GM18870 (cell line): ENCODE results near the gene NCAM2.
"Not testable (repeated sequence)": the region's sequence is repeated elsewhere in the genome, so short reads cannot be mapped to it uniquely, and the experiment has no call there.

ENCODE experiments used
- ATAC-seq: cut with Tn5 transposase; IDR thresholded peaks from one replicate; pipeline ENCODE4 v1.9.1; 2021; ENCODE audit warnings: moderate library complexity; ENCODE audit not compliant: unreplicated experiment

NCAM2 gene

DNA sequence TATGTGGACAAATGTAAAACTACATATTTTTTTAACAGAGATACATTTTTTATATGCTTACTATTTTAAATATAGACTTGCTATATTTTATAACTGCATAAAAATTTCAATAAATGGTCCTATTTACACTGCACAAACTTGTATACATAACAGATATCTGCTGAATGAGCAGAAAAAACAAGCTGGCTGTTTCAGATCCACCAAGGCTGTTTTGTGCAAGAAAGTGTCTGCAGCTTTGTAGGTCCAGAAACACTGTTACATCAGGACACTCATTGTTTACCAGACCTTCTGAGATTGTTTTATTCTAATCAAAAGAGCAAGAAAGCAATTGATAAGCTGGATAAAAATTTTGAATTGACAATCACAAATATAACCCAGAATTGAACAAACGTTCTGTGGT lies 99.3 kb downstream of the NCAM2 start:
- ATAC-seq: no peak

GRCh38 chr21:21101911-21102310 lies 103.7 kb downstream of the NCAM2 start:
- ATAC-seq: no peak

DNA sequence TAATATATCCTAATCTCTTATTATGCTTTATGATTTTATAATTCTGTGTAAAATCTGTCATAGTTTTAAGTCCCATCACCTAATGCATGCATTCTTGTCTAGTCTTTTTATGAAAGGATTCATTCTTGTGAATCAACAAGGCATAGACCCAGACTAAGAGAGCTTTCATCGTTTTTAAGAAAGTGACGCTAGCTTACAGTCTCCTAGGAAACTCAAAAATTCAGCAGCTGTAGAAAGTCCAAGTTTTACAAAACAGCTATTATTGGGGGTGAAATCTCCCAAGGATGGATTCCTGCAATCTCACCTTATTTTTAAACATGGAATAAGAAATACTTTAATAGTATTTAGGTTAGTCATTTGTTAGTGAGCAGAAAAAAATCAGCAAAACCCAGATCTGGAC lies 104.7 kb downstream of the NCAM2 start:
- ATAC-seq: no peak

DNA sequence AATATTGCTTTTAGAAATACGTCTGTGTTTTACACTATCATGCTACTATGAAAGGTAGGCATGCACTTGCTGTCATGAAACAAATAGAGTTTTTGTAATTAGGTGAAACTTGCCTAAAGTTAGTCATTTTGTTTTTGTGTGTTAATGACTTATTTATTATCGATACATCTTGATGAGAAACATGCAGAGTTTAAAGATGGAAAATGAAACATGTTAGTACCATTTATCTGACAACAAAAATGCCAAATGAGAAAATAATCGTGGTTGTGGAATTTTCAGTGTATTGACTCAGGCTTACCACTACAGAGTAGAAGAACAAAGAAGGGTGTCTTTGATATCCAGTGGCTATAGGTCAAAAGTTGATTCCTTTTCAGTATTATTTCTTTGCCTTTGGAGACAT lies 105.5 kb downstream of the NCAM2 start:
- no peak for ATAC-seq

DNA sequence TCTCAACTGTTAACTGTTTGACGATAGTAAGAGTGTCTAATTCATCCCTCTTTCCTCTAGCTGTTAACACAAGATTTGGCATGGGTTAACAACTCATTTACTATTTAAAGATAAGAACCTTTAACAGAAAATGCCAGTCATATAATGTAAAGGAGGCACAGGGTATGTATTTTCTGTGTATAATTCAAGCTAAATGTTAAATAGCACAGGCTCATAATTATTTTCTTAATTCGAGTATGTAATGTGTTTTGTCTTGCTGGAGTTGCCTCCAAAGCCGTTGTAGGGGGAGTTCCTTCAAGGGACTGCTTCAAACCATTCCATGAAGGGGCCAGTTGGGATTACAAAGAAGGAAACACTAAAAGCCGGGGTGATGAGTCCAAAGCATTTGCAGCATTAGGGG lies 111.5 kb downstream of the NCAM2 start:
- no peak for ATAC-seq

- ATAC-seq: no peak
Measured at GRCh38 chr21:21111309-21111920, 113.2 kb downstream of the NCAM2 start.

DNA sequence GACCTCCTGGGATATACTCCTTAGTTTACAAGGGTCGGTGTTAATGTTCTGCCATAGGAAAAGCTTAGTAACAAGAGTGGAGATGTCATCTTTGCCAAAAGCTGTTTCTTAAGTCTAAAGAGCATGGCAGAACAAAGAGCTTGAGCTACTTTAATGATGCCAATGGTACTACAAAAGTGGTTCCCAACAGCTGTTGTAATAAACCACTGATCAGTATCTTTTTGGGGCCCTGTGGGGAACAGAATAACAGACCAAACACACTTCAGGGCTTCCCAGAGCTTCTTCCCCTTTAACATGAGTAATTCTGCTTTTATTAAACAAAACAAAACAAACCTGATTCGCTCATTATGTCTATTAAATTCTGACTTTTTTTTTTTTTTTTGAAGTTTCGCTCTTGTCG lies 116.3 kb downstream of the NCAM2 start:
- no peak for ATAC-seq

DNA sequence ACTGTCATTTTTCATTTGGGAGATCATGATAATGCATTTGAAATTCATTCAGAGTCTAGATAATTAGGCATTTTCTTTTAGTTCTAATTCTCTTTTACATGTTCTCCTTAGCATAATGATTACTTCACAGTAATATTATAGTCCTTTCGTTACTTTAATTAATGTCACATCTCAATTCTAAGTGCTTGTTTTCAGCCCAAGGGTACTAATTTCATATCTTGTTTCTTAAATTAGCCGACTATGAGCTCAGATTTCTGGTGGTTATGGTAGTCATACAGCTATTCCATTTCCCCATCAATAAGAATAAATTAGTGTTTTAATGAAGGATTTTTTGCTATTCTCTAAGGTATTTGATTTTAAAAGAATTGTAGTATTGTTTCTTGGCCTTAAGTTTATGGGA lies 120.9 kb downstream of the NCAM2 start:
- no peak for ATAC-seq

- no peak for ATAC-seq
Measured at GRCh38 chr21:21122680-21123079, 124.5 kb downstream of the NCAM2 start.

DNA sequence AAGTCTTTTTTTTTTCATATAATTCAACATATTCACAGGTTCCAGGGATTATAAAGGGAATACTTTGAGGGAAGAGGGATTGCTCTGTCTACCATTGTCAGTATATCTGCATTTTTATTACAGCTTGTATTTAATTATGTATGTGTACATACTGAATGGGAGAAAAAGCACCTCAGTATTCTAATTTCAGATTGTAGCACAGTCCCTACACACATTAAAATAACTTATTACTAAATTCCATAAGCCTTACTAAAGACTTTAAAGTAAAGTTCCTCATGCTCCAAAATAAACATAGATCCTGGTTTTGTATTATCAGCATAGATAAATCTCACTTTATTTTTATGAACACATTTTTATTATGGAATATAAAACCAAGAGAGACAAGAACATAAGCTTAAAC lies 134.2 kb downstream of the NCAM2 start:
- no peak for ATAC-seq

- ATAC-seq: no peak
Measured at GRCh38 chr21:21137986-21138385, 139.8 kb downstream of the NCAM2 start.

- no peak for ATAC-seq
Measured at GRCh38 chr21:21146587-21147373, 148.6 kb downstream of the NCAM2 start.

- no peak for ATAC-seq
Measured at GRCh38 chr21:21147374-21147745, 149.2 kb downstream of the NCAM2 start.

GRCh38 chr21:21148009-21148408 lies 149.8 kb downstream of the NCAM2 start:
- no peak for ATAC-seq

GRCh38 chr21:21148514-21148913 lies 150.3 kb downstream of the NCAM2 start:
- ATAC-seq: no peak

GRCh38 chr21:21149445-21149844 lies 151.2 kb downstream of the NCAM2 start:
- ATAC-seq: not testable (repeated sequence)

GRCh38 chr21:21151231-21151630 lies 153.0 kb downstream of the NCAM2 start:
- ATAC-seq: no peak

- ATAC-seq: no peak
Measured at GRCh38 chr21:21156397-21156796, 158.2 kb downstream of the NCAM2 start.

DNA sequence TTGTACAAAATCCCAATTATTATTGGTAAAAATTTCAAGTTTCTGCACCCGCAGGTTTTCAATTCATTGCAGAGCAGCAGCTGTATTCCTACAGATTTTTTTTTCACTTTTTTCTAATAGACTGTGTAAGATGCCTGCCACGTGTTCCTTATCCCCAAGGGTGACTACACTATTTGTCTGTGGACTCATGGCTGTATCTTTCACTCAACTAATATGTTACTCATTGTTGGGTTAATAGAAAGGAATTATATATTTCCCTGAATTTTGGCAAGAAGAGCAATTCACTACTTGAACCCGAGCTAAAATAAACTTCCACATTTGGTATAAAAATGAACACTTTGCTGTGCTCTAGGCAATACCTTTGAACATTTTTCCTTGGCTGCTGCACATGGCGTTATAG lies 158.7 kb downstream of the NCAM2 start:
- ATAC-seq: no peak

DNA sequence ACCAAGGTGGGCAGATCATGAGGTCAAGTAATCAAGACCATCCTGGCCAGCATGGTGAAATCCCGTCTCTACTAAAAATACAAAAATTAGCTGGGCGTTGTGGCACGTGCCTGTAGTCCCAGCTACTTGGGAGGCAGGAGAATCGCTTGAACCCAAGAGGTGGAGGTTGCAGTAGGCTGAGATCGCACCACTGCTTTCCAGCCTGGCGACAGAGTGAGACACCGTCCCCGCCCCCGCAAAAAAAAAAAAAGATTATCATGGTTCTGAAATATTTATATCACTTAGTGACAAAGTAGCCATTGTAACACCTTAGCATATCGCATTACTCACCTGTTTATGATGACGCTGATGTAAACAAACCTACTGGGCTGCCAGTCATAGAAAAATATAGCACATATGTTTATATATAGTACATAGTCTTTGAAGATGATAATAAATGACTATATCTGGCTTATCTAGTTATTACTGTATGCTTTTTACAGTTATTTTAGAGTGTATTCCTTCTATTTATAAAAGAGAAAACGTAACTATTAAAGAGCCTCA lies 160.2 kb downstream of the NCAM2 start:
- ATAC-seq: no peak

DNA sequence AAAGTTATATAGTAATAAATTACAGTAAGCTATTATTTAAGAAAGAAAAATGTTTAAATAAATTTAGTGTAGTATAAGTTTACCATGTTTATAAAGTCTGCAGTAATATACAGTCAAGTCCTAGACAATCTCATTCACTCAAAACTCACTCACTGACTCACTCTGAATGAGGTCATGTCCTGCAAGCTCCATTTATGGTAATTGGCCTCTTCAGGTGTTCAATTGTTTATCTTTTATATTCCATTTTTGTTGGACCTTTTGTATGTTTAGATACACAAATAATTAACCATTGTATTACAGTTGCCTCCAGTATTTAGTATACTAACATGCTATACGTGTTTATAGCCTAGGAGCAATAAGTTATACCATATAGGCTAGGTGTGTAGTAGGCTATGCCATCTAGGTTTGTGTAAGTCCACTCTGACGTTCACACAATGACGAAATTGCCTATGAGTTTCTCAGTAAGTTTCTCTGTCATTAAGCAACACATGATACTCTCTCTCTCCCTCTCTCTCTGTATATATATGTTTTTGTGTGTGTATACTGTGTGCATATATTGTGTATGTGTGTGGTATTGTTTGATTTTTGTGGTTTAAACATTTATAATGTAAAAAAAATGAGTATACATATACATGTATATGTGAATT lies 161.2 kb downstream of the NCAM2 start:
- ATAC-seq: no peak

GRCh38 chr21:21162786-21163185 lies 164.6 kb downstream of the NCAM2 start:
- ATAC-seq: no peak
